H1 (cell line): ENCODE data around the gene COQ8A. TPM values are rescaled to one million over a fixed set of nuclear protein-coding genes. Genes with fewer than 3 reads are reported as not detected.

Experiments
- CHD7 ChIP-seq: fragments of 300-600 bp; sonication (generic); IDR thresholded peaks from 2 replicates; pipeline ENCODE4 v1.7.1; 2012; ENCODE audit warnings: low read length, moderate library complexity, mild to moderate bottlenecking, inconsistent platforms; ENCODE audit not compliant: insufficient replicate concordance
- polyA plus RNA-seq, 7 experiments: library from polyadenylated mRNA; depleted of rRNA in 3 of 7; stranded (reverse) in 5 of 7; unstranded in 2 of 7; fragments of >200 nt in 5 of 7; fragments of 200-250 nt in 2 of 7; gene quantifications; 1 replicate in 5 of 7; 2 replicates in 1 of 7; 4 replicates in 1 of 7; pipeline versions ENCODE4 v1.2.1 to v1.2.3, GENCODE V29; 2011 to 2013; ENCODE audit warnings: missing spikeins in 2 of 7, mixed read lengths in 2 of 7
- total RNA-seq: library from RNA; stranded (reverse); fragmentation: NEBNext Ultra II Directional; extraction: Animal tissue kit (Norgen Biotek cat#: 25700); gene quantifications from 2 replicates; pipeline ENCODE4 v1.2.1, GENCODE V29; 2021

COQ8A gene
- total and polyA plus RNA-seq, 2 of the 8 experiments (the other 6 are each of a cell fraction or from before 2014, with no cell fraction given): 28.5 to 38.9 TPM

- TF ChIP-seq CHD7: peak; percentile 43
Observed at GRCh38 chr1:226995365-226996332, 55.6 kb downstream of the COQ8A start (continued).
